ENCODE data around the gene TEFM. TPM values are rescaled to one million over a fixed set of nuclear protein-coding genes. Genes with fewer than 3 reads are reported as not detected.

Gene TEFM
- total and polyA plus RNA-seq, 3 donors from 2014 or later, result 8.7 to 16.2 (median 10.9) TPM

DNA sequence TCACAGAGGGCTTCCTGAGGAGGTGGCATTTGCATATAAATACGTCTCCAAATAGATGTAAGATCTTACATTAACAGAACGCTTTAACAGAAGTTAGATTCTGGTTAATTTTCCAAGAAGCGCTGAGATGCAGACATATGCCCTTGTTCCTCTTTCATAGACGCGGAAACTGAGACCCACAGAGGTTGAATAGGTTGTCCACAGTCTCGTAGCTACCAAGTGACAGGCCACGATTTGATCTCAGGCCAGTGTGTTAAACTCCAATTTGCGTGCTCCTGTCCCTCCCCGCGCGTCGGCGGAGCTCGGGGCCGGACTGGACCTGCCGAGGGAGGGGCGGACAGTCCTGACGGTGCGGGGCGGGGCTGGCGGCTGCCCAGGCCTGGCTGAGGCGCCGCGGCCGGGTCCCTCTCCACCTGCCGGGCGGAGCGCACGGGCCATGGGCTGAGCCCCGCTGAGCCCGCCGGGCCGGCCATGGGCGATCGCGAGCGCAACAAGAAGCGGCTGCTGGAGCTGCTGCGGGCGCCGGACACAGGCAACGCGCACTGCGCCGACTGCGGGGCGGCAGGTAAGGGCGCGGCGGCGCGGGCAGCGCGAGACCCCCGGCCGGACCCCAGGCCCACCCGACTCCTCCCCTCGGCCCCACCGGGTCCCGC, 15.6 kb upstream of the TEFM start, which contains the start of gene ADAP2:
Gene ADAP2 (plus strand): TSS at position 402 of the 653 bp plus-strand sequence. CDS start 70 bp downstream, at position 472.
- TF ChIP-seq, protein P1, sequence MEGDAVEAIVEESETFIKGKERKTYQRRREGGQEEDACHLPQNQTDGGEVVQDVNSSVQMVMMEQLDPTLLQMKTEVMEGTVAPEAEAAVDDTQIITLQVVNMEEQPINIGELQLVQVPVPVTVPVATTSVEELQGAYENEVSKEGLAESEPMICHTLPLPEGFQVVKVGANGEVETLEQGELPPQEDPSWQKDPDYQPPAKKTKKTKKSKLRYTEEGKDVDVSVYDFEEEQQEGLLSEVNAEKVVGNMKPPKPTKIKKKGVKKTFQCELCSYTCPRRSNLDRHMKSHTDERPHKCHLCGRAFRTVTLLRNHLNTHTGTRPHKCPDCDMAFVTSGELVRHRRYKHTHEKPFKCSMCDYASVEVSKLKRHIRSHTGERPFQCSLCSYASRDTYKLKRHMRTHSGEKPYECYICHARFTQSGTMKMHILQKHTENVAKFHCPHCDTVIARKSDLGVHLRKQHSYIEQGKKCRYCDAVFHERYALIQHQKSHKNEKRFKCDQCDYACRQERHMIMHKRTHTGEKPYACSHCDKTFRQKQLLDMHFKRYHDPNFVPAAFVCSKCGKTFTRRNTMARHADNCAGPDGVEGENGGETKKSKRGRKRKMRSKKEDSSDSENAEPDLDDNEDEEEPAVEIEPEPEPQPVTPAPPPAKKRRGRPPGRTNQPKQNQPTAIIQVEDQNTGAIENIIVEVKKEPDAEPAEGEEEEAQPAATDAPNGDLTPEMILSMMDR (IDR thresholded peaks at IDR 0.05), result no peak
- no peak for TF ChIP-seq POLR2A (IDR thresholded peaks at IDR 0.05)
- H3K36me3 ChIP-seq (ENCODE audit: low read depth, missing control alignments), result no peaks in the 10 kb centered on the region
- peak within 1 kb of the TSS in 1 of 2 donors; percentile 19 for H3K27ac ChIP-seq
- peaks cover 6% of the 10 kb centered on the region for H3K4me1 ChIP-seq
- intact Hi-C loops (cut with DNase I; ENCODE audit: low total_unique reads), result no loop called here
- no peaks in the 10 kb centered on the region for H3K9me3 ChIP-seq
- DNase-seq, result peak; percentile 46
- no peaks in the 10 kb centered on the region for H3K27me3 ChIP-seq
- WGBS, 2 donors, result 3 to 7% methylated on average over 6 to 50 of the region's 60 CpGs
- H3K4me3 ChIP-seq, result peak within 1 kb of the TSS; percentile 49 to 55

DNA sequence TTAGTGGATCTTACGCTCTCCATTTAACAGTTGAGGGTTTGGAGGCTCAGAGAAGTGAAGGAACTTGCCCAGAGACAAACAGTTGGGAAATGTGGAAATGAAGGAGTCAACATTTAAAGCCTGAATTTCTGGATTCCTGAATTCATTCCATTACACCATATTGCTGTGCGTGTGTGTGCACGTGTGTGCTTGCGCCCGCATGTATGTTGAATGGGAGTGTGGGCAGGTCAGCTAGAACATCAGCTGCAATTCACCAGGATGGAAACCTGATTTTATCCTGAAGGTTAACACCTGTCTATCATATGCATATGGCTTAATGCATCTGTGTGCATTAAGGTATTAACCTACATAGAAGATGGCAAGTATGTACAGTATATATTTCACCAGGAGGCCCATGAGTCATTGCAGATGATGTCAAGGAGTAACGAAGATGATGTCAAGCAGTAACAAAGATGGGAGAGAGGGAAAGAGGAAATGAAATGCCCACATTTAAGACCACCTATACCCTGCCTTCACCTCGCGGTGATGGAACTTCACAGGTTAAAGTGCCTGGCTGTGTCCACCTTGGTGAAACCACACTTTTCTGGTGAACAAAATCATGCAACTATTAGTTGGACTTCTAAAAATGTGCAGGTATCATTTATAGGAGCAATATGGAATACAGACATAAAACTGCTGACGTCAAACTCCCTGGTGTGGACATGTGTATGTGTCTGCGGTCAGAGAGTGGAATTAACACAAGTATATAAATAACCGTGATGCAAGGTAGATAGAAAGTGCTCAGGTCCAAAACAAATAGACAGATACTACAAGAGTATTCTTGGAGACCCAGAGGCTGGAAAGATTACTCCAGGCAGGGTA, 14.9 kb upstream of the TEFM start:
- no peak for TF ChIP-seq POLR2A (IDR thresholded peaks at IDR 0.05)
- TF ChIP-seq, protein P1 (IDR thresholded peaks at IDR 0.05), result no peak
- DNase-seq, result no peak
- H3K4me1 ChIP-seq, result peaks cover 6% of the 10 kb centered on the region
- H3K36me3 ChIP-seq (ENCODE audit: low read depth, missing control alignments), result no peaks in the 10 kb centered on the region
- intact Hi-C loops (cut with DNase I; ENCODE audit: low total_unique reads), result no loop called here
- 76 to 79% methylated on average over 11 of the region's 11 CpGs for WGBS, 2 donors
- H3K9me3 ChIP-seq, result no peaks in the 10 kb centered on the region
- no peaks in the 10 kb centered on the region for H3K27me3 ChIP-seq
- no peak overlapping the region for H3K4me3 ChIP-seq
- no peak overlapping the region for H3K27ac ChIP-seq

DNA sequence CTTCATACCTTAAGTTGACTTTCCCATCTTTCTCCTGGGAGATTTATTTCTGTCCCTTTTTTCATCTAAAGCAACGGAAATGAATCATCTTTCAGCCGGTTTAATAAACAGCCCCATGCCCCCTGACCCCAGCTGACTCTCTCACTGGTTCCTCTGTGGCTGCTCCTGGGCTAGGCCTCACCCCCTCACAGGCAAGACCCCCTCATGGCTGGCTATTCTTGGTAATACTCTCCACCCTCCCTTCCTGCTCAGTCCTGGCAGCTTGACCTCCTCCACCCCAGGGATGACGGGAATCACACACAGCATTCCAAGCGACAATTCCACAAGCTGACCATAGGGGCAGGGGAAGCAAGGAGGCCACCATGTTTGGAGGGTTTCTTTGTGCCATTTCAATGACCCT, 14.2 kb upstream of the TEFM start:
- Histone ChIP-seq H3K4me3 (no peak overlapping the region), H3K27me3 (no peaks in the 10 kb centered on the region), H3K36me3 (ENCODE audit: low read depth, missing control alignments) (no peaks in the 10 kb centered on the region), H3K4me1 (peaks cover 6% of the 10 kb centered on the region), H3K27ac (no peak overlapping the region), H3K9me3 (no peaks in the 10 kb centered on the region)
- TF ChIP-seq, protein P1 (IDR thresholded peaks at IDR 0.05), result no peak
- TF ChIP-seq POLR2A (IDR thresholded peaks at IDR 0.05), result no peak
- intact Hi-C loops (cut with DNase I; ENCODE audit: low total_unique reads), result no loop called here
- no peak for DNase-seq
- 47 to 67% methylated on average over 4 of the region's 4 CpGs for WGBS, 2 donors

DNA sequence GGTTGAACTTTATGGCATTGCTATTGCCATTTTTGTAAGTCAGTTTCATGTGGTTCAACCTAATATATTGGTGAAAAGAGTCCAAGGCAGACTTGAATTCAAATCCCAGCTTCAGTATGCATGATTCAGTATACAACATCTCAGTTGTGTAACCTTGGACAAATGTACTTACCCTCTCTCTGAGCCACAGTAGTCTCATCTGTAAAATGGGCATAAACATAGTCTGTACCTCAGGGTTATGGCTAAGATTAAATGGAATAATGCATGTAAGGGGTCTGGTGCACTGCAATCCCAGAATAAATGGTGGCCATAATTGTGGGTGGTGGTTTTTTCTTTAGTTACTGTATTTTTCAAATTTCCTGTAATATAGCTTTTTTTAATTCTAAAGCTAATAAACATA, 11.0 kb upstream of the TEFM start:
- Histone ChIP-seq H3K27me3 (no peaks in the 10 kb centered on the region), H3K27ac (no peak overlapping the region), H3K36me3 (ENCODE audit: low read depth, missing control alignments) (no peaks in the 10 kb centered on the region), H3K4me1 (peaks cover under 1% of the 10 kb centered on the region), H3K9me3 (no peaks in the 10 kb centered on the region), H3K4me3 (no peak overlapping the region)
- intact Hi-C loops (cut with DNase I; ENCODE audit: low total_unique reads), result no loop called here
- TF ChIP-seq, protein P1 (IDR thresholded peaks at IDR 0.05), result no peak
- TF ChIP-seq POLR2A (IDR thresholded peaks at IDR 0.05), result no peak
- DNase-seq, result no peak
